ENCODE measurements around the gene BGN.

Gene BGN

DNA sequence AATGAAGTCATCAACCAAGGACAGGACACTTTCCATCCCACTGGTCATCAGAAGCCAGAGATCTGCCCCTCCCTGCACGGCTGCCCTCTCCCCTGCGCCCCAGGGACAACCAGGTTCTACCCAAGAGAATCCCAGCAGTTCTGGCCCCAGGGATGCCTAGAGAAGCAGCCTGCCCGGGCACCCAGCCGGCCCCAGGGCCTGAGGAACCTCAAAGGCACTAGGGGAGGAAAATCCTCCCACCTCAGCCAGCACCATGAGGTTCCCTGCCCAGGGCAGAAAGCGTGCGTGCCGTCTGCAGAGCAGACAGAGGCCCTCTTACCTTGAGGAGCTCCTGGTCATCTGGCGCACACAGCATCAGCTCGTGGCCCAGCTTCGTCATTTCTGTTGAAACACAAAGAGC, 32.5 kb upstream of the BGN start:
- DNase-seq: no peak

DNA sequence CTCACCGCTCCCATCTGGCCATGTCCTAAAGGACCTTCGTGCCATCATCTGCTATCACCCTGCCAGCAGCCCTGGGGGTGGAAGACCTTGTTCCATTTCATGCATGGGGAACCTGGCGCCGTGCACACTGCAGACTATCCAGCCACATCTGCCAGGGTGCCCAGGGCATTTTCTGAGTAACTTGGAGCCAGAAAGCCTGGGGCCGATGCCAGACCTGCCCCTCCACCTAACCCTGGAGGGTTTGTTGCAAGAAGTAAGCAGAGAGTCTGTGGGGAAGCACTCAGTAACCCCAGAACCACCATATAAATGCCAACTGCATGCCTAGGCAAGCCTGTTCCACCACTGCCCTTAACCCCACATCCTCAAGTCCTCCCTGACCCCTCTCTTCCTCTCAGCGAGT, 31.7 kb upstream of the BGN start:
- DNase-seq: no peak

DNA sequence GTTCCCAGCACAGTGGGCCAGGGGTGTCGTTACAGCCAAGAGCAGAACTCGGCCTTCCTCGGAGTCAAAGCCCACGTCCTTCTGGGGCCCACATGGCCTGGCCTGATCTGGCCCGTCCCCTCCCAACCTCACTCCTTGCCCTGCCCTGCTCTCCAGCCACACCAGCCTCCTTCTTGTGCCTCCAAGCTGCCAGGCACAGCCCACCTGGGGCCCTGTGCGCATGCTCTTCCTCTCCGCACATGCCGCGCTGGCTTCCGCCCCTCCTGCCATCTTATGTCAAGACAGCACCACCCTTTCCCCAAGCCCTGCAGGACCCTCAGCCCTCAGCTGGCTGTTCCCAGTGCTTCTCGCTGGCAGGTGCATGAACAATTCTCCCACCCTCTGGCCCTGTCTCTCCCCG, 31.2 kb upstream of the BGN start:
- no peak for DNase-seq

DNA sequence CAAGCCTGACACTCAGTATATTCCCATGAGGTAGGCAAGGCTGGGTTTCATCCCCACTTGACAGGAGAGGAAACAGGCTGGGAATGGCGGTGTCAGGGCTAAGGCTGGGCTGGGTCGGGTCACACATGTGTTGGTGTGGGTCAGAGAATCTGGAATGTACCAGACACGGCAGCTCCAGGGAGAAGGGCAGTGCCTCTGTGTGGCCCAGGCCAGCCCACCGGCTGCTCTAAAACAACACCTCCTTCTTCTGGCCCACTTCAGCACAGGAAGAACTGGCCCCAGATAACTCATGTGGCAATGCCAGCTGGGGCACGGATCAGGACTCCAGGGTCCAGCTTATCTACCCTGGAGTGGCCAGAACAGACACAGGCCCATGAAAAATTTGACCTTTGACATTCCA, 30.7 kb upstream of the BGN start:
- no peak for DNase-seq

DNA sequence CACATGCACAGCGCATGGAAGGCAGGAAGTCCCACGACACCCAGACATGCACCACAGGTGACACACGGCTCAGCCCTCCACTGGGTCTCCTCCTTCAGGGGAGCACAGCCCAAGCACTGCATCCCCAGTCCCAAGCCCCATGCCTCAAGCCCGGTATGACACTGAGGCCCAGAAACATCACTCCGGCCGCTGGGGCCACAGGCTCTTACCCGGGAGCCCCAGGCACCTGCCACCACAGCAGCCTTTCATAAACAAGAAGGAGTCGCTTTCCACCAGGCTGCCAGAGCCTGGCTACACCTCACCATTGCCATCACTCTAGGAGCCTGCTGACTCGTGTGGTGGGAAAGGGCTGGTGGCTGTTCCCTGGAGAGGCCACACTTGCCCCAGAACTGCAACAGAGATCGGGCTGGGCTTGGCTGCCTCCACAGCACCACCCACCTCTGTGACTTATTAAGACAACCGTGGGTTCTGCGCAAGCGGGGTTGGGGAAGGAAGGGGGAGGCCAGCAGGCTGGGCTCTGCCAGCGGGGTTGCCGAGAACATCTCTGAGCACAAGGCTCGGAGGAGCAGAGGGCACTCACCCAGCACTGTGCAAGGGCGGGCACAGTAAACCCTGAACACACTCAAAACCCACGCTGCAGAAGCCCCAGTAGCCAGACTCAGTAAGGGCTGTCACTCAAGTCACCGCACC, 28.9 kb upstream of the BGN start:
- DNase-seq: no peak

DNA sequence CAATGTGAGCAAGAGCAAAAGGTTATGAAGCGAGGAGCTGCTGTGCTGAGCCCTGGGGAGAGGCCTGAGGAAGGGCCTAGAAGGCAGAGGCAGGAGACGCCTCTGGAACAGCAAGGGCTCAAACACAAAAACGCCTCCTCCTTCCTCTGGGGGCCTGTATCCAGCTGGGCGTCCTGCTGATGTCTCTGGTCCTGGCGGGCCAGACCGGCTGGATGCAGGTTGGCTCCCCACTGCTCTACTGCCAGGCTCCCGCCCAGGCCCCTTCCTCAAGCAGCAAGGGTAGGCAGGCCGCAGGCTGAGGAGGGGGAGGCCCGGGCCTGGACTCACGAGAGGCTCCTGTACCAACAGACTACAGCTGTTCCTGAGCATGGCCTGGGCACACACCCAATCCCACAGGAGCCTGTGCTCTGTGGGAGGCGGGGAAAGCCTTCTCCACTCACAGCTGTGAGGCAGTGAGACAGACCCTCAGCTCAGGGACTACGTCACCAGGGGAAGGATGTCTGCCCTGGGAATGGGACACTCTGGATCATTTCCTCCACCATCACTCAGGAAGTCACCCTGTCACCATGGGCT, 26.7 kb upstream of the BGN start:
- DNase-seq: no peak

DNA sequence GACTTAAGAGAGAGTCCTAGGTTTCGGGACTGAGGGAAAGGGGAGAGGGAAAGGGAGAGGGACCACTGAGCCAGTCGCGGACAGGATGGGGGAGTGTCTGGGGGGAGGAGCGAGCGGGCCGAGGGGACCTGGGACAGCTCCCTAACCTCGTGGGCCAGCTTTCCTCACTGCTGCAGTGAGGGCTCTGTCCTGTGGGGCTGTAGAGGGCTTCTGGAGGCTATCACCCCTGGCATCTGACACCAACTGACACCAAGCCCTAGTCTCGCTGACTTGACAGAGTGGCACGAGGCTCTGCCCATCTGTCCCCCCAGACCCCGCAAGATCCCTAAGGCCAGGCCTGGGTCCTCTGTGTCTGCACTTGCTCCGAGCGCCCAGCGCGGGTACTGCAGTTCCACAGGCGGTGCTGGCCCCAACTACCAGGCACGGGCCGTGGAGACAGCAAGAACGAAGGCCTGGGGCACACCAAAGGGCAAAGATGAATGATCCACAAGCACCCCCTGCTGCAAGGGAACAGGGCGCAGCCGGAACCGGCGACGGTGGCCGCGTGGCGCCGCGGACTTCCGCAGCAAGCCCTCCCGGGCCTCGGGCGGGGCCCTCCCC, 24.9 kb upstream of the BGN start:
- peak; percentile 4 for DNase-seq

DNA sequence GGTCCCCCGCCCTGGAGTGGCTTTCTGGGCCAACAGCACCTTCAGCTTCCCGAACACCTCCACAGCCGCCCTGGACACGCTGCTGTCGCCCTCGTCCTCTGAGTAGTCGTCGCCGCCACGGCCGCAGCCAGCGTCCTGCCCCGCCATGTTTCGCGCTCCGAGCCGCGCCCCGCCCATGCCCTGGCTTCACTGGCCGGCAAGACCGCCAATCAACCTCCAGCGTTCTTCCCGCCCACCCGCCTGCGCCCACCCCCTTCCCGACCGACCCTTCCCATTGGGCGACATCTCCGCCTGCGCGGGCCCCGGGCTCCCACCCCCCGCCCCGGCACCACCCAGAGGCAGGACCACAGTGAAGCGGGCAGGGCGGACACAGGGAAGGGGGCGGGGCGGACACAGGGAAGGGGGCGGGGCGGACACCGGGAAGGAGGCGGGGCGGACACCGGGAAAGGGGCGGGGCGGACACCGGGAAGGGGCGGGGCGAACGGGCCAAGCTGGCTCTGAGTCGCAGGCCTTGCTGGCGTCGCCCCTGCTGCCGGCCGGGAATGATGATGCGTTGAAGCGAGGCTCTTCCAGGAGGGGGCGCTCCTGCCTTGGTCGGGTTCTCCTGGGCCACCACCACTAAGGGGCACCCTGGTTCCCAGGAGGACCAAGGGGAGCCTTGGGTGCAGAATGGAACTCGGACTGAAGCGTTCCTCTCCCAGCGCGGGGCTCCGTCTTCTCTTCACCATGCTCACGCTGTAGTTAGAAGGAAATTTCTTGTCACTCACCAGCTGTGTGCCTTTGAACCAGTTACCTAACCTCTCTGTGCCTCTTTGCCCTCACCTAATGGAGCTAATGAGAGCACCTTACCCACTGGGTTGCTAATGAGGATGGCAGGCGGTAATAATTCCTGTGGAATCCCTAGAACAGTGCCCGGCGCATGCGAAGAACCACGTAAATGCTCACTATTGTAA, 24.1 kb upstream of the BGN start, which contains the start of gene HAUS7:
Gene HAUS7, minus strand, starts transcription at position 166 of the 953 bp plus-strand sequence. Its CDS starts 19 bp downstream, at position 147.
- DNase-seq: peak; percentile 70

DNA sequence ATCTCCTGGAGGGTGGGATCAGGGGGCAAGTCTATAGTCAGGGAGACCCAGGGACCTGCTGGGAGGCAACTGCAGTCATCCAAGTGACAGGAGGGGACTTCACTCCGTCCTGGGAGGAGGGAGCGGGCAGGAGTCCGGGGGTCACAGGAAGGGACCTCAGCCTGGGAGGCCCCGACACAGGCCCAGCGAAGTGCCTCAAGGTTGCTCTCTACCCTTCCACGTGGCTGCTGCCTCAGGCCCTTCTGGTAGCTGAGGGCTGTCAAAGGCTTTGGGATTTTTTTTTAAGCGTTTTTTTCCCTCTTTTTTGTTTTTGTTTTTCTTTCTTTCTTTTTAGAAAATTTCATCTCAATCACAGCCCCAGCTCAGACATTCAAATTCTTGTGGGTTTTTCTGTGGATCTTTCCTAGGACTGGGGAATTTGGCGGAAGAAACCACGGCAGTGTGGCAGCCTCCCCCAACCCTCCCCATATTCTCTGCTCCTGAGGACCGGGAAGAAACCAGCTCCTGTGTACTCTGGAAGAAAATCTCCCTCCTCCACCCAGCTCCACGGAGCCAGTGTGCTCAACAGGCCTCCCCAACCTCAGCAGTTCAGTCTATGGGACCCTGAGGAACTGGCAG, 23.0 kb upstream of the BGN start:
- DNase-seq: no peak

DNA sequence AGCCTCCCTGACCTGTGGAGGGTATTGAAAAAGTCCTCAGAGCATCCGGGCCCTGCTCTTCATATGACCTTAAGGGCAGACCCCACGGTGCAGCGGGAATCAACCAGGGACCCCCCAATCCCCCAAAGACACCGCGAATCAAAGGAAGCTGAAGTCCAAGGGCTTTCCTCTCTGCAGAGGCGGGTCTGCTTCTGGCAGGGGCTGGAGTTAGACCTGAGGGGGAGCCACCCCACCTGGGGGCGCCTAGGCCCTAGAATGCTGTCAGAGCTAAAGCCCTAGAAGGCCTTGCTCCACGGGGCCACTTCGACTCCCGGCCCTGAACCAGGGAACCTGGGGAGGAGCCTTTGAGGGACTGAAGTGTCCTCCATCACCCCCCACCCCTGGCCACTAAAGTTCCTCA, 21.7 kb upstream of the BGN start:
- no peak for DNase-seq

DNA sequence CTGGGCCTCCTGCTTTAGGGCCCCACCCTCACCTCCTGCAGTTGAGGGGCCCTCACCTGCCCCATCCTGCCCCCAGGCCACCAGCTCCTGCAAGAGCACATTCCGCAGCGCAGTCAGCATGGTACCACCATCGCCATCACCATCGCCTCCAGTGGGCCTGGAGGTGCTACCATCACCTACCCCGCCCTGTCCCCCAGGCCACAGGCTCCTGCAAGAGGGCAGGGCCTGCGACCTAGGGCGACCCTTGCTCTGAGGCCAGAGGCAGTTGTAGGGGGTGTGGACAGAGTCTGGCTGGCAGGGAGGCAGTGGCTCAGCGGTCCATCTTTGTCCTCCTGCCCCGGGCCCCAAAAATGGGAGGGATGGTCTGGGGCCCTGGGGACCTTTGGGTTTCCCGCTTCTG, 20.5 kb upstream of the BGN start:
- no peak for DNase-seq

DNA sequence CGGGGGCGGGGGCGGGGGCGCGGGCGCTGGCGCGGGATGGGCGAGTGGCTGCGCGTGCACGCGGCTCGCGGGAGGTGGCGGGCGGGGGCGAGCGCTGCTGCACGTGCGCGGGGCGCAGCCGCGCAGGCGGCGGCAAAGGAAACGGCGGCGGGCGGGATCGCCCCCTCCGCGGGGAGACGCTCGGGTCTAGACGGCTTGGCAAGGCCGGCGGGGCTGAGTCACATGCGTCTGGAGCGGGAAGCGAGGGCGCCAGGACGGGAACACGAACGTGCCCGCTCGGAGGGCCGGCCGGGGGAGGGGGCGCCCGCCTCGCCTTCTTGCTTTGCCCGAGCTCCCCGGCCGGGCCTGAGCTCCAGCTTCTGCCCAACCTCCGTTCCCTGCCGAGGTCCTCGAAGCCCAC, 20.1 kb upstream of the BGN start:
- DNase-seq: no peak

DNA sequence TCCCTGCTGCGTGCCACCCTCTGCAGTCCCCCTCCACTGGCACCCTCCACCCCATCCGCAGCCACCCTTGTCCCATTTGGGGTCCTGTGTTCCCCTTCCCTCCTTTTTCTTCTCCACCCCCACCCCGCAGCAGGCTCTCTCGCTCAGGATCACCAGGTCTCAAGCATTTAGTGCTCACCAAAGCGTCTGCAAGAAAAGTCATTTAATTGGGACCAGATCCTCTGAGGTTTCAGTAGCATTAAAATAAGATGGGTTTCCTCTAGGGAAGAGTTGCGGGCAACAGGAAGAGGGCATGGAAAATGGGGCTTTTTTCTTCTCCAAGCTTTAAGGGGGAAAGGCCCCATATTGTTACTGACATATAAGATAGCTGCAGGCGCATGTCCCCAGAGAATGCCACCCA, 19.5 kb upstream of the BGN start:
- DNase-seq: no peak

DNA sequence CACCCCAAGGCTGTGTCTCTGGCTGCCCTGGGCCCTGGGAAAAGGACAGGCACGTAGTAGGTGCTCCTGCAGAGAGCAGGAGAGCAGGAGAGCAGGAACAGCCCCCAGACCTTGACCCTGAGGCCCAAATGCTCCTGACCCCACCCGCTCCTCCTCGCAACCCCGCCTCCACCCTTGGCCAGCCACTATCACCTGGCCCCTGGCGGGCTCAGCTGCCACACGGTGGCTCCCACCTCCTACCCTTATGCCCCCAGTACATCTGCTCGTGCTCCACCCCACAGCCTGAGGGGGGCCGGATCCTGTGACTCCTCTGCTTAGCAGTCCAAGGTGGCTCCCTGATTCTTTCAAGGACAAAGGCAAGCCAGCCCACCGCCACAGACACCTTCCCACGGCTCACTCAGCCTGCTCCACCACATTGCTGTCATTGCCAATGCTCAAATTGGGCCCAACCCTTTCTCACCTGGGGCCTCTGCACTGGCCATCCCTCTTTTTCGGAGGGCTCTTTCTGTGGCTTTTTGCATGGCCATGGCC, 19.0 kb upstream of the BGN start:
- DNase-seq: no peak

DNA sequence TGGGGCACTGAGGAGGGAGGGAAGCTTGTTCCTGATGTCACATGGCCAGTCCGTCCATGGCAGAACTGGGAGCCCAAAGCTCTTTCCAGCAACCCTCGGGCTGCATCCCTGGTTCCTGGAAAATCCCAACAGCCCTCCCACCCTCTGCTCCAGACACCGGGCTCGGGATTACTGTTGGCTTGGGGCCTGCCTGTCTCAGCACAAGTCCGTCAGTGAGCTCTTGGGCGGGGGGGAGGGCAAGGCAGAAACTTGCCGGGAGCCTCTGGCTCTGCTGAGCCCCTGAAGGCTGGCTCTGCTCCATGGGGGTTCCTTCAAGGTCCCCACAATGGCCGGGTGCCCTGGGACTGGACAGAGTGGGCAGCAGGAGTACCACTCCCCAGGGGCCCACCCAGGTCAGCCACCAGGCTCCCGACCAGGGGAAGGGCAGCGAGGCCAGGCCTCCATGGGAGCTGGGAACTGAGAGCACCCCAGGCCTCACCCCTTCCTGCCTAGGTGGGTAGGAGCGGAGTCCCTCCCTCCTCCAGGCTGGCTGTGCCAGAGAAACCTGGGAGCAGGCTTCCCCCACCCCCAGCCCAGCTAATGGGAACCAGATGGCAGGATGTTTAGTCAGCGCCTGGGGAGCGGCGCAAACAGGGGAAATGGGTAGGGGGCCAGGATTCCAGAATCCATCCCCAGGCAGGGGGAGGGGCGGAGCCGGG, 18.0 kb upstream of the BGN start:
- DNase-seq: no peak

DNA sequence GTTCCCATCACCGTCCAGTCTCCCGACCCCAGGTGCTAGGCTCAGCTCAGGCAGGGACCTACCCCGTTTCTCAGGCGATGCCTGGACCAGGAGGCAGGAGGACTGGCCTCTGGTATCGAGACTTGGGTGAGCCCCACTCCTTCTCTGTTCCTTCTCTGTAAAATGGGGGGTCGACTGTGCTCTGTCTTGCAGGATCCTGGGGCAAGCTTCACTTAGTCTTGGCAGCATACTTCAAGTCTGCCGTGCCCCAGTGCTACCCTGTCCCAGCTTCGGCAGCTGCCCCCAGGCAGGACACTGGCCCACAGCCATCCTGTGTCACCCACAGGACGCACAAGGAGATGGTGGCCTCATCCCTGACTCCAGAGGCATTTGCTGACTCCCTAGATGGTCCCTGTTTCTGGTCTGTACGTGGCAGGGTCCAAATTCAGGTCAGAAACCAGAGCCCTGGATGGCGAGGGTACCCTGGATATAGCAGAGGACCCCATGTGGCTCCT, 17.4 kb upstream of the BGN start:
- no peak for DNase-seq

DNA sequence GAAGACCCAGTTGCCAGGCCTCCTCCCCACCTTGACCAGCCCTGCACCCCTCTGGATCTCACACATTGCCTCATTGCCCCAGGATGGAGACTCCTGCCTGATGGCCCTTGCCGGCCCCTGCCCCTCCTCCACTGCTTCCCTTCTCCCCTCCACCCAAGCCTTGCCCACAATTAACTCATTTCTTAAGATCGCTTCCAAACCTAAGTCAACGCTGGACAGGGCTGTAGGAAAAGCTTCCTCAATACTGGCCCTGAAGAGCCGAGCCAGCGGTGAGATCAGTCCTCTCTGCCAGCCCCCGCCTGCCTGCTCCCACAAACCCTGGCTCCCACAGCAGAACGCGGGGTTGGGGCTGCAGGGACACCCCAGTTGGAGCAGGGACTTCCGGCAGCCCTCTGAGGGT, 16.9 kb upstream of the BGN start:
- DNase-seq: no peak

DNA sequence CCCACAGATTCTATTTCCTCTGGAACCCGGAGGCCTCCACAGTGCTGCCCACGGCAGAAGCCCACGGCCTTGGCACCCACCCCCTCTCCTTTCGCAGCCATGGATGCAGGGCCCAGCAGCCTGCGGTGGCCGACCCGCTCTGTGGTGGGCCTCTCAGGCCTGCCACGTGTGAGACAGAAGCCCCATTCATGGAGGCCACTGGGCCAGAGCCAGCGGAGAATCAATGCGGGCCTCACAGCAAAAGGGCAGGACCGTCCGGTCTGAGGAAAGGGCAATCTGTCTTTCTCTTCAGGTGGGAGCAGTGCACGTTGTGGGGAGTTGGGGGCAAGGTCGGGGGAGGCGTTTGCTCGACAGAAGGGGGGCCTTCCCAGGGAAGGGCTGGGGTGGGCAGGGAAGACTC, 16.0 kb upstream of the BGN start:
- DNase-seq: no peak

DNA sequence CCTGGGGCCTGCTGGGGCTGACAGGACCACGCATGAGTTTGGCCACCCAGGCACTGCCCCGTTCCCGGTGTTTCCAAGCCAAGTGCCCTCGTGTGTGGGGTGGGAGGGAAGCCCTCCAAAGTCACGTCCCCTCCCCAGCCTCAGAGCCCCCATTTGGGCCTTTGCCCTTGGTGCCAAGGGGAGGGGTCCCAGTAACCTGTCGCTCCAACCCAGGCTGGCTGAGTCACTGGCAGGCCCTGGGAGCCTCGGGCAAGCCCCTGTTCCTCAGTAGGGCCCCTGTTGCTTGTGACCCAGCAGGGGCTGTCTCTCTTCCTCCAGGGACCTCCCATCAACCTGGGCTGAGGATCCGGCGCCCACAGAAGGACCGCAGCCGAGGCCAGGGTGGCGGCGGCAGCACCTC, 13.7 kb upstream of the BGN start:
- DNase-seq: no peak

DNA sequence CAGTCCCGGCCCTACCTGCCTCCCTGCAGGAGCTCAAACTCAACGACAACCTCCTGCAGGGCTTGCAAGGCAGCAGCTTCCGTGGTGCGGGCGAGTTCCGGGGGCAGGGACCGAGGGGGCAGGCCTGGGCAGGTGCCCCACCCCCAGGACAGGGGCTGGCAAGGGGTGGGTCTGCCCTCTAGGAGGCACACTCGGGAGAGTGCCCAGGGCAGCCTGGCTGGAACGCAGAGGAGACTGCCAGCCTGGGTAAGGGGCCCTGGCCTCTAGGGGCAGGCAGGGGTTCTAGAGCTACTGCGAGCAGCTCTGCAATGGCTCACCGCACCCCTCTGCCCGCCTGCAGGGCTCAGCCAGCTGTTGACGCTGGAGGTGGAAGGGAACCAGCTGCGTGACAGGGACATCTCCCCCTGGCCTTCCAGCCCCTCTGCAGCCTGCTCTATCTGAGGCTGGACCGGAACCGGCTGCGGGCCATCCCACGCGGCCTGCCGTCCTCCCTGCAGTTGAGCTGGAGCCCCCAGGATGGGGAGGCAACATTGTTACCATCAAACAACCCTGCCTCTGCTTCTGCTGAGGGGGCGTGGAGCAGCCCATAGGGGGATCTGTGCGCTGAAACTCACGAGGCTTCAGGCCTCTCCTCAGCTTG, 12.3 kb upstream of the BGN start:
- DNase-seq: no peak

DNA sequence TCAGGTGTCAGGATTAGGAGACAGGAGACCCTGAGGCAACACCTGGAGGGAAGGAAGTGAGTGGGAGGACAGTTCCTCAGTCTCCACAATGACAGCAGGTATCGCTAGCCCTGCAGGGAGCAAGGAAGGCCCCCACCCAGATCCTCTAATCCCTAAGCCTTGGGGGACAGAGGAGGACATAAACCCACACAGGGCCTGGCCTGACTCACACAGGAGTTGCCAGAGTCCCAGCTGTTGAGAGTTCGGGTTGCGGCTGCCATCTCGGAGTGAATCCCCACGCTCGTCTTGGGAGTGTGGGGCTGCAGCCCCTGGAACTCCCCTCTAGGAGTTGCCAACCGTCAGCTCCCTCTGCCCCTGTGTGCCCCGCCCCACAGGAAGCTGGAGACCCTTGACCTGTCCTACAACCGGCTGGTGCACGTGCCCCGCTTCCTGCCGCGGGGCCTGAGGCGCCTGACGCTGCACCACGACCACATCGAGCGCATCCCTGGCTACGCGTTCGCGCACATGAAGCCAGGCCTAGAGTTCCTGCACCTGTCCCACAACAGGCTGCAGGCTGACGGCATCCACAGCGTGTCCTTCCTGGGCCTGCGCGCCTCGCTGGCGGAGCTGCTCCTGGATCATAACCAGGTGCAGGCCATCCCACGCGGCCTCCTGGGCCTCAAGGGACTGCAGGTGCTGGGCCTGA, 9.2 kb upstream of the BGN start:
- no peak for DNase-seq
